ENCODE measurements around the gene SOWAHA. TPM values are rescaled to one million over a fixed set of nuclear protein-coding genes. Genes with fewer than 3 reads are reported as not detected.

SOWAHA gene
- total and polyA plus RNA-seq, 4 donors = 0.06 to 0.98 (median 0.12) TPM

- Histone ChIP-seq H3K36me3 (ENCODE audit: control insufficient read depth in 4 of 4, insufficient read depth in 4 of 4, low read length in 4 of 4) (no peaks in the 10 kb centered on the region), H3K27me3 (ENCODE audit: control insufficient read depth in 3 of 3, insufficient read depth in 3 of 3, low read length in 2 of 3) (no peaks in the 10 kb centered on the region), H3K4me3 (no peak overlapping the region), H3K9me3 (ENCODE audit: control insufficient read depth in 4 of 4, insufficient read depth in 3 of 4, low read length in 3 of 4) (no peaks in the 10 kb centered on the region), H3K27ac (ENCODE audit: low read depth in 1 of 2, low read length in 1 of 2) (no peak overlapping the region), H3K4me1 (ENCODE audit: control insufficient read depth in 5 of 5, insufficient read depth in 5 of 5, low read length in 5 of 5) (no peaks in the 10 kb centered on the region), H3K9ac (ENCODE audit: insufficient read depth in 1 of 2, low read length in 2 of 2) (no peak overlapping the region)
- no peak for TF ChIP-seq CTCF (IDR thresholded peaks at IDR 0.05; ENCODE audit: control extremely low read depth, extremely low read depth)
- WGBS, 2 donors = 84 to 97% methylated on average over 3 of the region's 3 CpGs
- ATAC-seq (ENCODE audit: insufficient read depth, low FRiP score) = no peak
- no peak for DNase-seq
These were observed 42.9 kb downstream of the SOWAHA start for GRCh38 chr5:132856011-132856410.

GRCh38 chr5:132859889-132860437, 46.9 kb downstream of the SOWAHA start:
- Histone ChIP-seq H3K27ac (ENCODE audit: low read depth in 1 of 2, low read length in 1 of 2) (no peak overlapping the region), H3K4me3 (no peak overlapping the region), H3K27me3 (ENCODE audit: control insufficient read depth in 3 of 3, insufficient read depth in 3 of 3, low read length in 2 of 3) (no peaks in the 10 kb centered on the region), H3K9me3 (ENCODE audit: control insufficient read depth in 4 of 4, insufficient read depth in 3 of 4, low read length in 3 of 4) (no peaks in the 10 kb centered on the region), H3K36me3 (ENCODE audit: control insufficient read depth in 4 of 4, insufficient read depth in 4 of 4, low read length in 4 of 4) (no peaks in the 10 kb centered on the region), H3K9ac (ENCODE audit: insufficient read depth in 1 of 2, low read length in 2 of 2) (no peak overlapping the region), H3K4me1 (ENCODE audit: control insufficient read depth in 5 of 5, insufficient read depth in 5 of 5, low read length in 5 of 5) (no peaks in the 10 kb centered on the region)
- no peak for DNase-seq
- TF ChIP-seq CTCF (IDR thresholded peaks at IDR 0.05; ENCODE audit: control extremely low read depth, extremely low read depth) = no peak
- ATAC-seq (ENCODE audit: insufficient read depth, low FRiP score) = no peak
- 85 to 86% methylated on average over 2 of the region's 2 CpGs for WGBS, 2 donors

- Histone ChIP-seq H3K36me3 (ENCODE audit: control insufficient read depth in 4 of 4, insufficient read depth in 4 of 4, low read length in 4 of 4) (no peaks in the 10 kb centered on the region), H3K27ac (ENCODE audit: low read depth in 1 of 2, low read length in 1 of 2) (no peak overlapping the region), H3K9me3 (ENCODE audit: control insufficient read depth in 4 of 4, insufficient read depth in 3 of 4, low read length in 3 of 4) (no peaks in the 10 kb centered on the region), H3K4me3 (no peak overlapping the region), H3K9ac (ENCODE audit: insufficient read depth in 1 of 2, low read length in 2 of 2) (no peak overlapping the region), H3K27me3 (ENCODE audit: control insufficient read depth in 3 of 3, insufficient read depth in 3 of 3, low read length in 2 of 3) (no peaks in the 10 kb centered on the region), H3K4me1 (ENCODE audit: control insufficient read depth in 5 of 5, insufficient read depth in 5 of 5, low read length in 5 of 5) (peaks cover 0 to 3% (median 0%) of the 10 kb centered on the region in 5 donors)
- 78 to 80% methylated on average over 5 of the region's 5 CpGs for WGBS, 2 donors
- TF ChIP-seq CTCF (IDR thresholded peaks at IDR 0.05; ENCODE audit: control extremely low read depth, extremely low read depth) = no peak
- DNase-seq = no peak
- no peak for ATAC-seq (ENCODE audit: insufficient read depth, low FRiP score)
These were observed 47.6 kb downstream of the SOWAHA start for GRCh38 chr5:132860742-132861141.
